ENCODE results near the gene GAS2. TPM values are rescaled to one million over a fixed set of nuclear protein-coding genes. Genes with fewer than 3 reads are reported as not detected.

GAS2 gene
- polyA plus RNA-seq, 1 donor: 10.9 TPM

DNA sequence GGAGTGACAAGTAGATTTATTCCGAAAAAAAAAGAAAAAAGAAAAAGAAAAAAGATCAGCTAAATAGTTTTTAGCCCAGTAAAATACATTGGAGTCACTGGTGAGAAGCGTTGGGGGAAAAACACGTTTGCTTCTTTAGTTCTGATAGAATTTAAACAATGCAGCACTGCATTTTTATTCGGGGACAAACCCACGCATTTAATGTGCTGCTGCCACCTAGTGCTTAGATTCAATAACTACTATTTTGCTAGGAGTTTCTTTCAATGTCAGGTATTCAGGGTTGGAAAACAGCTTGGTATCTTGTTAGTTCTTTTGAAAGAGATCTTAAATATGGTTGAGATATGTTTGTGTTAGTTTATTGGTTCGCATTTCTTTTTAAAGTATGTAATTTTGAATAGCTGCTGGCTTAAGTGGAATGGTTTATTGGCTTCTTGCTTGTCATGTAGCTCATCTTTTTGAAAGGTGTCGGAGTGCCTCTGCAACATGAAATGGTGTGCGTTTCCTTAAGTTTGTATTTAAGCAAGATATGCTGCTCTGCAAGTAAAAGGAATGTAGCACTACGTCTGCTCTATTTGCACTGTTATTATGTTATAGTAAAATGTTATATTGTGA is 121.2 kb downstream of the GAS2 start:
- DNase-seq (ENCODE audit: low read depth): no peak

DNA sequence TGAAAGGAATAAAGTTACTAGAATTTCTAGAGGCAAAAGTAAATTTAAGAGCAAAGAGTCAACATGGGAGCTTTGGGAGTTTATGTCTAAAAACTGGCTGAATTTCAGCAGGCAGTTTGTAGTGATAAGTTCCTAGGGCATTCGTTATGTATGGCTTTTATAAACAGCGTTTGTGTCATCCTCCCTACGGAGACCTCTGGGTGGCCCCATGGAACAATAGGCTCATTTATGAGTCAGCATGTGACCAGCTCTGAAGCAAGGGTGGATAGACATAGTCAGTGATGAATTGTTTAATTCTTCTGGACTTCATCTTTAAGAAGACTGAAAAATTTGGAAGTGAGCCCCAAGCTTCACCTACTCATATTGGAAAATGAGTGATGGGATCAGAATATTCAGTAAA is 126.1 kb downstream of the GAS2 start:
- DNase-seq (ENCODE audit: low read depth): no peak

DNA sequence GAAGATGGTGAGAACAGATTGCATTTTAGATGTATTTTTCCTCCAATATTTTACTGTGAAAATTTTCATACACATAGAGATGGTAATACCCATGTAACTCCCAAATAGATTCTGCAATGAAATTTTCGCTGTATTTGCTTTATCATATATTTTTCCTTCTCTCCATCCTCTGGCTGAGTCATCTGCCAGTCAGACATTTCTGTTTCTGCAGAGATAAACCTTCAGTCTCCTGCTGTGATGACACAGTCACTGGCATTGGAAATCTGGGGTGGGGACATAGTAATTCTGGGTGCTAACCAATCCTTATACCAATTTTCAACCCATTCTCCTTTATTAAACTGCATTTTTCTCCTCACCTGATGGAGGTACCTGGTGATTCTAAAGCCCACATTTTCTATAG is 129.5 kb downstream of the GAS2 start:
- no peak for DNase-seq (ENCODE audit: low read depth)

- no peak for DNase-seq (ENCODE audit: low read depth)
Measured at GRCh38 chr11:22797047-22797446, 130.6 kb downstream of the GAS2 start.

DNA sequence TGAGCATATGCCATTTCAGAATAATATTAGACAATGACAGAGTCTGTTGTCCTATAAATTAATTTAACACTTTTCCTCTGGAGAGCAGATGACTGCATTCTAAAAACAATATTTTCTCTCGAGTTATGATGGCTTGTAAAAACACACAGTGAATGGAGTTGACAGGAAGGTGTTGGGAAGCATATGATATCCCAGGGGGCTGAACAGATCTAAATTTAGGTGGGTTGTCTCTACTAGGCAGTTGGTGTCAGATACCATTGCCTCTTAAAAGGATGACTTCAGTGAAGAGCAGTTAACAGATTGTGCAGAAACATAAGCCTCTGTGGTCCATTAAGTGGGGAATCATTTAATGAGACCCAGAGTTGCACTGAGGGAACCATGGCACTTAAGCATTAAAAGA is 132.5 kb downstream of the GAS2 start:
- DNase-seq (ENCODE audit: low read depth): no peak

DNA sequence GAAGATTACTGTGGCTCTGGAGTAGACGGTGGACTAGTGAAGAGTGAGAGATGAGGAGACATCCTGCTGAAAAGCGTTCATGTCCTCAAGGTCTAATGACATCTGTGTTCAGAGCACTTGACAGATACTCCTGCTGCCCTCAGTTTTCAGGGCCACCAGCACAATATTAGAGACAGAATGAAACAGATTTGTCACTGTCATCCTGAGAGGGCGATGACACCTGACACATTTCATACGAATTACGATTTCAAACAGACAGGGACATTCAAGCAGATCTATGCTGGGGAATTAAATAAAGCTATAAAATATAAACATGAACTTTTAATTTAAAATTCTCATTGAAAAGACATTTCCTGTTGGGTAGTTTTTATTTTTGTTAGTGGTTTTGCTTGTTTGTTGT is 134.1 kb downstream of the GAS2 start:
- no peak for DNase-seq (ENCODE audit: low read depth)

- DNase-seq (ENCODE audit: low read depth): no peak
Measured at GRCh38 chr11:22802861-22803260, 136.4 kb downstream of the GAS2 start.

- DNase-seq (ENCODE audit: low read depth): no peak
Measured at GRCh38 chr11:22807391-22807790, 141.0 kb downstream of the GAS2 start.

GRCh38 chr11:22807855-22808570 is 141.6 kb downstream of the GAS2 start:
- DNase-seq (ENCODE audit: low read depth): no peak

- DNase-seq (ENCODE audit: low read depth): no peak
Measured at GRCh38 chr11:22808571-22809197, 142.3 kb downstream of the GAS2 start.

DNA sequence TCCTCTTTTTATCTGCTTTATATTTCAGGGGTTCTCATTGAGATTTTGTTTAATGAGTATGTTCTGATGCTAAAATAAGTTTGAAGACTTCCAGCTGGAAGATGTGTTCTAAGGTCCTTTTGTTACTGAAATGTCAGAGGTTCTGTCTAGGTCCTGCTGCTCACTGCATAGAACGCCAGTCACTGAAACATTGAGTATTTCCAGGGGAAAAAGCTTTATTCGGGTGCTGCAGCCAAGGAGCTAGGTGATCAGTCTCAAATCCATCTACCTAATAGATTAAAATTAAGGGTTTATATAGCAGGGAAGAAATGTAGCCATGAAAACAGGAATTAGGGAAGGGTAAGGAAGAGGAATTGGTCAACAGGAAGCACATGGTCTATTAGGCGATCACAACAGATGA is 143.5 kb downstream of the GAS2 start:
- no peak for DNase-seq (ENCODE audit: low read depth)

DNA sequence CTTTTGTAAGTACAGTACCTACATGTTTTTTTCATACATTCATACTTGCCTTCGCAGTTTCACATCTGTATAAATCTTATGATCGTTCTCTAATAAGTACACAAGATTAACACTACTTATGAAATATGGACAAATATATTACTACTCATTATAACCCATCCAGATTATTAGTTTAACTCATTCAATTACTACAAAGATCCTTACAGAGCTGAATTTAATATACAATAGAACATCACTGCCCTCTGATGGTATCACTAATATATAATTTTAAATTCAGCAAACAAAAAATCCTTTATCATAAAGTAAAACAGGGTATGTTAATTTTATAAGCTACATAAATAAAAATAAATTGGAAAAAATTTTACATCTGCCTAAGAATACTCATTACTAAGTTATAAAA is 155.8 kb downstream of the GAS2 start:
- DNase-seq (ENCODE audit: low read depth): no peak

GRCh38 chr11:22828373-22828772 is 162.0 kb downstream of the GAS2 start:
- no peak for DNase-seq (ENCODE audit: low read depth)

GRCh38 chr11:22829231-22830081 is 163.0 kb downstream of the GAS2 start, which contains the start of gene SVIP:
SVIP (minus strand) TSS chr11:22829801; CDS start chr11:22829748, 53 bp downstream.
- peak; percentile 39 for DNase-seq (ENCODE audit: low read depth)

- no peak for DNase-seq (ENCODE audit: low read depth)
Measured at GRCh38 chr11:22830082-22830414, 163.6 kb downstream of the GAS2 start.

DNA sequence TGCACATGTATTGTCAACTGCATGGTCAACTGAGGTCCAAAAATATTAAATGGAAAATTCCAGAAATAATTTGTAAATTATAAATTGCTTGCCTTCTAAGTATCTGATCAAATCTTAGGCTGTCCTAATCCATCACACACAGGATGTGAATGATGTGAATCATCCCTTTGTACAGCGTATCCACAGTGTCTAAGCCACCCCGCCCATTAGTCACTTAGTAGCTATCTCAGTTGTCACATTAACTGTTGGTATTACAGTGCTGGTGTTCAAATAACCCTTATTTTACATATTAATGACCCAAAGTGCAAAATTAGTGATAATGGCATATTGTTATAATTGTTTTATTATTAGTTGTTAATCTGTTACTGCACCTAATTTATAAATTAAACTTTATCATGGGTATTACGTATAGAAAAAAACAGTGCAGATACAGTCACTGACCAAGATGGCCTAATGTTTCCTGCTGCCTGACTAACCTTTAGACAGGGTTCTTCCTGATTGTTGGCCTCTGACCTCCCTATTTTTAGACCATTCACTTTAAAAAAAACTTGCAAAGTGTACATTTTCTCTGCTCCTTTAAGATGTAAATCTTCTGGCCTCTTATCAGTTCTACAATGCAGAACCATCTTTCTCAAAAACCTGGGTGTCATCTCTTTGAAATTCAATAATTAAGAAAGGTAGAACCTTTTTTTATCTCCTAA is 166.1 kb downstream of the GAS2 start:
- DNase-seq (ENCODE audit: low read depth): no peak

GRCh38 chr11:22846726-22847125 is 180.3 kb downstream of the GAS2 start:
- DNase-seq (ENCODE audit: low read depth): no peak

GRCh38 chr11:22851477-22851876 is 185.1 kb downstream of the GAS2 start:
- DNase-seq (ENCODE audit: low read depth): no peak

GRCh38 chr11:22859756-22860155 is 193.3 kb downstream of the GAS2 start:
- DNase-seq (ENCODE audit: low read depth): no peak

DNA sequence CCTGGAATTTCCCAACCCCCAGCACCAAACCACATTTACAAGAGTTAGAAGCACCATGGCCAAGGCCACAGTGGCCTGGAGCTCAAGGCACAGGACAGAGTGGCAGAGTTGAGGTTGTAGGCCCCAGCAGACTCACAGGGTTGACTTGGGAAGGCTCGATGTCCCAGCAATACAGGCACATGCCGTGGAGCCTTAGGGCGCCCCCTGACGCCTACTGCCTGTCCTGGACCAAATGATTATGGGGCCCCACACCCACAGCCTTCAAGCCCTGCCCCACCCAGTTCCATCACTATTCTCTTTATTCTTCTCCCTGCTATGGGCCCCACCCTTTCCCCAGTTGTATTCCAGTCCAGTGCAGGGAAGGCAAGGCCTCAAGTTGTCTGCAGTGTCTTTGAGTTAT is 193.8 kb downstream of the GAS2 start, which contains the start of gene CCDC179:
TSS of gene CCDC179 (minus strand) at position 234 of the 400 bp plus-strand sequence. CDS start at position 181, 53 bp downstream.
- no peak for DNase-seq (ENCODE audit: low read depth)
